Cardiac ventricle fibroblast (primary cell): ENCODE results near the gene TOE1. TPM values are rescaled to one million over a fixed set of nuclear protein-coding genes. Genes with fewer than 3 reads are reported as not detected.

Experiments used
- total RNA-seq: library from RNA; depleted of rRNA; stranded (reverse); fragments of >200 nt; gene quantifications from 2 replicates; pipeline ENCODE4 v1.2.3, GENCODE V29; 2015

TOE1 gene
- total RNA-seq = 3.1 and 4.5 TPM in 2 replicates

DNA sequence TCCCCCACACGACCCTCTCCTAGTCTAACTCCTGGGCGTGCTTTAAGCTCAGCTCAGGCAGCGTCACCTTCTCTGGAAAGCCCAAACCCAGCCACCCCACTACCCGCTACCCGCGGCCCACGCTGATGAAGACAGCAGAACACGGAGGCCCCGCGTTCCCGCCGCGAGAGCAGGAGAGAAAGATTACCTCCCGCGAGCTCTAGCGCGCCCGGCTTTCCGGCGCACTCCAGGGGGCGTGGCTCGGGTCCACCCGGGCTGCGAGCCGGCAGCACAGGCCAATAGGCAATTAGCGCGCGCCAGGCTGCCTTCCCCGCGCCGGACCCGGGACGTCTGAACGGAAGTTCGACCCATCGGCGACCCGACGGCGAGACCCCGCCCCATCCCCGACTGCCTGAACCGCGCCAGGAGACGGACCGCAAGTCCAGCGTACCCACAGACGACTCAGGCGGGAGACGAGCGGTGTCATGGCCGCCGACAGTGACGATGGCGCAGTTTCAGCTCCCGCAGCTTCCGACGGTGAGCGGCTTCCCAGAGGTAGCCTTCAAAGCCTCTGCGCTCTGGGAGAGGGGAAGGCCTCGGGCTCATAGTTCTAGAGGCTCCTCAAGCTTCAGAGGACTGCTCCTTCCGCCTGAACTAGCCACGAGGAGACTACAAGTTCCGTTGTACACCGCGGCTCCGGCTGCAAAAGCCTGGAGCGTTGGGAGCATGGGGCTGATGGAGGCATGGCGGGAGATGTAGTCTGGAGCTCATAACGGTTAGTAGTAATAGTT is at the start of gene TOE1, which contains the start of gene MUTYH:
Gene TOE1 (plus strand): TSS at position 382 of the 770 bp plus-strand sequence. CDS start 83 bp downstream, at position 465.
Gene MUTYH (minus strand): TSS at position 652 of the 770 bp plus-strand sequence. CDS start 5,935 bp downstream, outside the sequence.

GRCh38 chr1:45326627-45327623 is 13.0 kb upstream of the TOE1 start, which contains the start of gene HPDL:
Gene HPDL, plus strand, starts transcription at chr1:45326895. Its CDS starts 254 bp downstream, at chr1:45327149.

Other genes starting within 250 kb of the TOE1 start
- 0.39 and 0.44 TPM in 2 replicates for gene ZSWIM5, start 133.6 kb upstream of the TOE1 start, total RNA-seq
- gene HPDL, start 13.3 kb upstream of the TOE1 start, total RNA-seq = 0.83 and 2.9 TPM in 2 replicates
- gene MUTYH, start 270 bp downstream of the TOE1 start, total RNA-seq = 9.7 and 11.3 TPM in 2 replicates
- gene TESK2, start 151.0 kb downstream of the TOE1 start, total RNA-seq = 2.2 and 3.3 TPM in 2 replicates
- gene CCDC163, start 159.9 kb downstream of the TOE1 start, total RNA-seq = 1.8 and 2.6 TPM in 2 replicates
- gene MMACHC, start 160.1 kb downstream of the TOE1 start, total RNA-seq = 5.9 and 7.1 TPM in 2 replicates
- 353 and 414 TPM in 2 replicates for gene PRDX1, start 181.7 kb downstream of the TOE1 start, total RNA-seq
- gene AKR1A1, start 210.7 kb downstream of the TOE1 start, total RNA-seq = 101 and 107 TPM in 2 replicates
- 30.9 and 37.8 TPM in 2 replicates for gene NASP, start 243.9 kb downstream of the TOE1 start, total RNA-seq